Stomach (tissue), 4 donors: Measurements from ENCODE around the gene ATAD3B.
"Not testable (repeated sequence)": the region's sequence is repeated elsewhere in the genome, so short reads cannot be mapped to it uniquely, and the experiment has no call there.

ENCODE experiments used
- EP300 ChIP-seq: sonication (generic); formaldehyde crosslinking; IDR thresholded peaks from one replicate; pipeline ENCODE4 v1.6.1; 2017; ENCODE audit warnings: antibody characterized with exemption
- POLR2A ChIP-seq, 4 donors: fragments of 450-650 bp; IDR thresholded peaks; one replicate each; pipeline ENCODE4 v1.6.1; 2016; ENCODE audit warnings: antibody characterized with exemption in 4 of 4, control low read depth in 2 of 4, mild to moderate bottlenecking in 1 of 4, moderate library complexity in 1 of 4
- POLR2AphosphoS5 ChIP-seq, 3 donors: sonication (generic); formaldehyde crosslinking; IDR thresholded peaks; one replicate each; pipeline ENCODE4 v1.6.1; 2016; ENCODE audit warnings: antibody characterized with exemption in 3 of 3
- TF ChIP-seq, protein P1 (sequence below), 7 experiments: fragments of 450-650 bp in 4 of 7; fragments of 200-600 bp in 3 of 7; sonication (generic) in 3 of 7; IDR thresholded peaks; one replicate each; pipeline ENCODE4 v1.5.1; 2016 to 2019; ENCODE audit warnings: antibody characterized with exemption in 7 of 7, control low read depth in 2 of 7, mild to moderate bottlenecking in 1 of 7

GRCh38 chr1:1513675-1514074 lies 42.1 kb downstream of the ATAD3B start:
- TF ChIP-seq, protein P1, sequence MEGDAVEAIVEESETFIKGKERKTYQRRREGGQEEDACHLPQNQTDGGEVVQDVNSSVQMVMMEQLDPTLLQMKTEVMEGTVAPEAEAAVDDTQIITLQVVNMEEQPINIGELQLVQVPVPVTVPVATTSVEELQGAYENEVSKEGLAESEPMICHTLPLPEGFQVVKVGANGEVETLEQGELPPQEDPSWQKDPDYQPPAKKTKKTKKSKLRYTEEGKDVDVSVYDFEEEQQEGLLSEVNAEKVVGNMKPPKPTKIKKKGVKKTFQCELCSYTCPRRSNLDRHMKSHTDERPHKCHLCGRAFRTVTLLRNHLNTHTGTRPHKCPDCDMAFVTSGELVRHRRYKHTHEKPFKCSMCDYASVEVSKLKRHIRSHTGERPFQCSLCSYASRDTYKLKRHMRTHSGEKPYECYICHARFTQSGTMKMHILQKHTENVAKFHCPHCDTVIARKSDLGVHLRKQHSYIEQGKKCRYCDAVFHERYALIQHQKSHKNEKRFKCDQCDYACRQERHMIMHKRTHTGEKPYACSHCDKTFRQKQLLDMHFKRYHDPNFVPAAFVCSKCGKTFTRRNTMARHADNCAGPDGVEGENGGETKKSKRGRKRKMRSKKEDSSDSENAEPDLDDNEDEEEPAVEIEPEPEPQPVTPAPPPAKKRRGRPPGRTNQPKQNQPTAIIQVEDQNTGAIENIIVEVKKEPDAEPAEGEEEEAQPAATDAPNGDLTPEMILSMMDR (IDR thresholded peaks at IDR 0.05) = not testable (repeated sequence)
- not testable (repeated sequence) for TF ChIP-seq POLR2A (IDR thresholded peaks at IDR 0.05); POLR2AphosphoS5 (IDR thresholded peaks at IDR 0.05); EP300
